Activated T-helper 17 cell treated with anti-CD3 and anti-CD28 coated beads, Interleukin-2, amount 50 U/mL, for 72 hours (primary cell): ENCODE measurements around the gene TLX1. TPM values are rescaled to one million over a fixed set of nuclear protein-coding genes. Genes with fewer than 3 reads are reported as not detected.
"Not testable (repeated sequence)": the region's sequence is repeated elsewhere in the genome, so short reads cannot be mapped to it uniquely, and the experiment has no call there.

ENCODE experiments used
- ATAC-seq: fragments of 150-1000 bp; cut with Tn5 transposase; replicated peaks from 2 replicates; pipeline ENCODE4 v1.10.0; 2021; ENCODE audit warnings: mild to moderate bottlenecking, moderate library complexity
- H3K27ac Mint-ChIP-seq: one replicate; pipeline ENCODE4 v1.8.0; 2022; ENCODE audit warnings: mixed read lengths
- H3K27me3 Mint-ChIP-seq: one replicate; pipeline ENCODE4 v1.8.0; 2022; ENCODE audit warnings: mixed read lengths
- H3K36me3 Mint-ChIP-seq: one replicate; pipeline ENCODE4 v1.8.0; 2022; ENCODE audit warnings: low read depth, mild to moderate bottlenecking, mixed read lengths
- H3K4me1 Mint-ChIP-seq: one replicate; pipeline ENCODE4 v1.8.0; 2022; ENCODE audit warnings: mixed read lengths
- H3K4me3 Mint-ChIP-seq: one replicate; pipeline ENCODE4 v1.8.0; 2022; ENCODE audit warnings: mild to moderate bottlenecking, mixed read lengths
- H3K9me3 Mint-ChIP-seq: one replicate; pipeline ENCODE4 v1.8.0; 2022; ENCODE audit warnings: mixed read lengths
- total RNA-seq, 2 donors: library from RNA; stranded (reverse); gene quantifications; one replicate each; pipeline ENCODE4 v1.2.3, GENCODE V29; 2022

The TLX1 gene
- total RNA-seq, 2 donors from 2014 or later: not detected

- no peak for ATAC-seq
- Mint-ChIP-seq H3K27me3 (peaks cover 57% of the 10 kb centered on the region), H3K4me1 (no peaks in the 10 kb centered on the region), H3K27ac (no peak overlapping the region), H3K9me3 (no peaks in the 10 kb centered on the region), H3K36me3 (no peaks in the 10 kb centered on the region), H3K4me3 (no peak overlapping the region)
These were observed 14.0 kb downstream of the TLX1 start for GRCh38 chr10:101145145-101145544.

DNA sequence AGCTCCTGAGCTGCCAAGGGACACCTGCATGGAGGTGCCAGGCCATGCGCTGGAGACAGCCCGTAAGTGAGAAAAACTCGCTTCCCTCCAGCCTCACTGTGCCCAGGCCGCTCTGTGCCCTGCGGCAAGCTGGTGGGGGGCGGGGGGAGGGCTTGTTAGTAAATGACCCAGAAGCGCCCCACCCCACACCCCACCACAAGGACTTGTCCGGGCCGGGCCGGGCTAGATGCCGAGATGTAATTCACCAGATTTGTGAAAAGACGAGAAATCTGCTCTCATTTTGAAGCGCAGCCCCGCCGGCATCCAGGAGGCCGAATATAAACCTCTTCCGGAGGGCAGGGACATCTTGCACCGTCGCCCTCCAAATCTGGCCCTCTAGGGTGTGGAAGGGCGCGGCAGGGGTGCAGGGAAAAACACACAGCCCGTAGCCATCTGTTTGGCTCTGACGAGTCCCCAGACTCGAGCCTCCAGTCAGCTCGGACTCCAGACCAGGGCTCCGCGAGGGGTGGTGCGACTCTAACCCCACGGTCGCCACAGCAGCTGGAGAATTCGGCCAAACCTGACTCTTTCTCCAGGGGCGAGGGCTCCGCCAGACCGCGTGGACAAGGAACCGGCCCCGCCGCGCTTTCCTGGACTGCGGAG lies 14.8 kb downstream of the TLX1 start:
- Mint-ChIP-seq H3K36me3 (no peaks in the 10 kb centered on the region), H3K4me3 (no peak overlapping the region)
- ATAC-seq: no peak

DNA sequence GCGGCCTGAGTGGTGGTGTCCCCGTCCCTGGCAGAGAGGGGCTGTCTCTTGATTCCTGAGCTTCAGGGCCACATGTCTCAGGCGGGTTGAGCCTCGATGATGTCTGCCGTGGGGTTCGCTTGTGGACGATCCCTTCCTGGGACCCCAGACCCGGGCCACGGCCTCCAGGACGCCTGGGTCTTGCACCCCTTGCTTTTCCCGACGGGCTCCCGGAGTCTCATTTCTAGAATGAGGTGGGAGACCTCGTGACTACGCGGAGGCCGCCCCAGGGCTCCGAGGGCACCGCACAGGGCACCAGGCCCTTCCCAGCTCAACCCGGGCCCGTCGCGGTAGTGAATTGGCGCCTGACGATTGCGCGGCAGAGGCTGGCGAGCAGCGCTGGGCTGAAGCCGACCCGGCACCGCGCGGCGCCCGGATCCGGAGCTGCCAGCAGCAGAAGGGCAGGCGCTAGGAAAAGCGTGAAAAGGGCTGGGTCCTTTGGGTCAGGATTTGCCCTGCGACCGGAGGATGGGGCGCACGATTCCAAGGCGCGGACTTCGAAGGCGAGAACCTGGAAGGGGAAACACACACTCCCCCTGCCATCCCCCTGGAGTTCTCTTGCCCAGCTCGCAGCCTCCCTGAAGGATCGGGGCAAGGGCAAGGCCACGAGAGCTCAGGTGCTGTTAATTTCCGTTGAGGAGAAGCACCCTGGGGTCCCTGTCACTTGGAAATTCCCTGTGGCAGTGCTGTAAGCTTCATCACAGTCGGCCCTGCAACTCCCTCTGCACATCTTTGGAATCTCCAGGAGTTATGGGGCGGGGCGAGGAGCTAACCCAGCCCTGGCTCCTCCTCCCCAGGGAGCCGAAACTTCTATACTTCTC lies 15.5 kb downstream of the TLX1 start:
- no peaks in the 10 kb centered on the region for H3K9me3 Mint-ChIP-seq
- H3K36me3 Mint-ChIP-seq: no peaks in the 10 kb centered on the region
- ATAC-seq: peak; percentile 25
- H3K4me3 Mint-ChIP-seq: no peak overlapping the region
- no peak overlapping the region for H3K27ac Mint-ChIP-seq
- peaks cover 48% of the 10 kb centered on the region for H3K27me3 Mint-ChIP-seq
- no peaks in the 10 kb centered on the region for H3K4me1 Mint-ChIP-seq

More for the DNA sequence above, 14.8 kb downstream of the TLX1 start:
- no peaks in the 10 kb centered on the region for H3K9me3 Mint-ChIP-seq
- peaks cover 52% of the 10 kb centered on the region for H3K27me3 Mint-ChIP-seq
- no peak overlapping the region for H3K27ac Mint-ChIP-seq
- no peaks in the 10 kb centered on the region for H3K4me1 Mint-ChIP-seq

DNA sequence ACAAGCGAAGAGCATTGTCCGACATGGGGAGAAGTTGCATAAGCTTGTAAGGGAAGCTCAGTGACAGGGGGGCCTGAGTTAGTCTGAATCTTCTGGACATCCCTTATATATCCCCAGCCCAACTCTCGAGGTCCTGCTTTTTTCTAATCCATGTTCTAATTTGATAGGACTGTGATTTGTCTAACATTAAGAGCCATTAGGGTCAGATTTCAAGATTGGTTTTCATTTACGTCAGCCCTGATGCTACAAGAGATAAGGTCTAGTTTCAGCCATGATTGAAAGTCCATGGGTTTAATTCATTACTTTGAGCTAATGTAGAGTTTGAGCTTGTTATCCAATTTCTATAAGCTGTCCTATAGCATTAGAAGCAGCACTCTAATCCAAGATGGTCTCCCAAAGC lies 20.3 kb downstream of the TLX1 start:
- Mint-ChIP-seq H3K4me3 (no peak overlapping the region), H3K27me3 (peaks cover 40% of the 10 kb centered on the region), H3K36me3 (no peaks in the 10 kb centered on the region), H3K9me3 (no peaks in the 10 kb centered on the region), H3K27ac (no peak overlapping the region), H3K4me1 (no peaks in the 10 kb centered on the region)
- no peak for ATAC-seq

DNA sequence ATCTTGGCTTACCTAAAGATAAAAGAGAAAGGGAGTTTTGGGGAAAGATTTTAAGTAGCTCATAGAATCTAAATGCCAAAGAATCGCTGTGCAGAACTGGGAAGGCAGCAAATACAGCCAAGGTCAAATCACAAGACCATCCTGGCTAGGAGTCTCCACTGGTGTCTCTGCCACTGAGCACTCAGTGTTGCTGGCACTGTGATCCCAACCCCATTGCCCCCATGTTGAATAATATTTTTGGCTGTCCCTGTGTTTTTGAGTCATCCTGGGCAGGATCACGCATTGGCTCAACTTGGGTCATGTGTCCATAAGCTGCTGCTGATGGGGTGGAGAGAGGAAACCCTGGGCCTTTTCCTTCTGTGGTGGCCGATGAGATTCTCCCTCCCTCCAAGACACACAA lies 21.2 kb downstream of the TLX1 start:
- H3K27ac Mint-ChIP-seq: no peak overlapping the region
- H3K36me3 Mint-ChIP-seq: no peaks in the 10 kb centered on the region
- H3K4me3 Mint-ChIP-seq: no peak overlapping the region
- ATAC-seq: no peak
- no peaks in the 10 kb centered on the region for H3K9me3 Mint-ChIP-seq
- no peaks in the 10 kb centered on the region for H3K4me1 Mint-ChIP-seq
- peaks cover 39% of the 10 kb centered on the region for H3K27me3 Mint-ChIP-seq

GRCh38 chr10:101154506-101154905 lies 23.4 kb downstream of the TLX1 start:
- not testable (repeated sequence) for H3K36me3 Mint-ChIP-seq, H3K4me3 Mint-ChIP-seq, H3K4me1 Mint-ChIP-seq, H3K27ac Mint-ChIP-seq, ATAC-seq, H3K9me3 Mint-ChIP-seq
- peaks cover 23% of the 10 kb centered on the region for H3K27me3 Mint-ChIP-seq

DNA sequence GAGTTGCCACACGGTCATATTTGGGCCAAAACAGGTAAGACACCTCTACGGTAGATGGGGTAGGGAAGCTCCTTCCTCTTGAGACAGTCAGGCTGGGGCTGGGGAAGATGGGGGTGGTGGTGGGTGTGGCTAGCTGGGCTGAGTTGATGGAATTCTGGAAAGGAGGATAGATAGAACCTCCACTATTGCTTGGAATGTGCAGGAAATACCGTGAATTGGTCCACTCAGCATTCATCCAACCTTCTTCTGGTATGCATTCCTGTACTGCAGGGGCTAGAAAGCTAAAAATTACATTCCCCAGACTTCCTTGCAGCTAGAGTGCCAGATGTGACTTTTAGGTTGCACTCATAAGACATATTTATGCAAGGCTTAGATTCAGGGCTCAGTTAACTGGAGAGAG lies 24.8 kb downstream of the TLX1 start:
- ATAC-seq: no peak
- H3K36me3 Mint-ChIP-seq: no peaks in the 10 kb centered on the region
- H3K27ac Mint-ChIP-seq: no peak overlapping the region
- no peaks in the 10 kb centered on the region for H3K9me3 Mint-ChIP-seq
- no peaks in the 10 kb centered on the region for H3K4me1 Mint-ChIP-seq
- H3K27me3 Mint-ChIP-seq: peaks cover 23% of the 10 kb centered on the region
- no peak overlapping the region for H3K4me3 Mint-ChIP-seq

- H3K4me1 Mint-ChIP-seq: no peaks in the 10 kb centered on the region
- H3K36me3 Mint-ChIP-seq: no peaks in the 10 kb centered on the region
- peaks cover 34% of the 10 kb centered on the region for H3K27me3 Mint-ChIP-seq
- H3K4me3 Mint-ChIP-seq: no peak overlapping the region
- no peak for ATAC-seq
- no peaks in the 10 kb centered on the region for H3K9me3 Mint-ChIP-seq
- H3K27ac Mint-ChIP-seq: no peak overlapping the region
These were observed 26.8 kb downstream of the TLX1 start for GRCh38 chr10:101157756-101158458.

- ATAC-seq: peak; percentile 39
- Mint-ChIP-seq H3K4me1 (no peaks in the 10 kb centered on the region), H3K36me3 (no peaks in the 10 kb centered on the region), H3K9me3 (no peaks in the 10 kb centered on the region), H3K27me3 (peaks cover 36% of the 10 kb centered on the region), H3K27ac (no peak overlapping the region), H3K4me3 (no peak overlapping the region)
These were observed 27.5 kb downstream of the TLX1 start for GRCh38 chr10:101158459-101159058.

DNA sequence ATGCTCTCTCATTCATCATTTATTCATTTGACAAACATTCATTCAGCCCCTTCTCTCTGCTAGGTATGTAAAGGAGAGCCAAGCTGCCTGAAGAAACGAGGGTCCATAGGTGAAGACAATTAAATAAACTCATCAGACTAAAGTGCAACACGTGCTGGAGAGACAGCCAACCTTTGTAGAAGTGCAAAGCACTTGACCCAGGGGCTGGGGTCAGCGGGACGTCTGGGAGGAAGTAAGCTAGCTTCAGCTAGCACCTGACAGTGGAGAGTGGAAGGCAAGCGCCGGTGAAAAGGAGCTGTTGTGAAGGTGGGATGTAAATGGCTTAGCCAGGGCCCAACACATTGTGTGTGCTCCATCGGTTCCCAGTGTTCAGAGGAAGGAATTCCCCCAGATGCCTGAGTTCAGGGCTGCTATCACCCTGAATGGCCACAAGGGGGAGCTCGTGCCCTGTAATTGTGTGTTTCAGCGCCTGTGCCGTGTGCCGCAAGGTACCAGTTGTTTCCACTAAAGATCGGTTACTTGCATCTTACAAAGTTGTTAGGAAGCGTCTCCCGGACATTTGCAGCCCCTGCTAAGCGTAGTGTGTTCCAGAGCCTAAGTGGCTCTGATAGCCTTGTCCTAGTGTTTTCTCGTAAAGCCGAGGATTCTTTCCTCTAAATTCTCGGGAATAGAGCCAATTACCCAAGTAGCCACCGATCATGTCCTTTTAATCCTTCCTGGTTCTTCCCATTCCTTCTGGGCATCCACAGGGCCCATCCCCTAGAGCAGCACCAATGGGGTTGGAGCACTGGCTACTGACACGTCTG lies 30.6 kb downstream of the TLX1 start:
- no peak overlapping the region for H3K27ac Mint-ChIP-seq
- H3K4me1 Mint-ChIP-seq: no peaks in the 10 kb centered on the region
- H3K9me3 Mint-ChIP-seq: no peaks in the 10 kb centered on the region
- ATAC-seq: peak; percentile 87
- H3K27me3 Mint-ChIP-seq: peaks cover 44% of the 10 kb centered on the region
- no peak overlapping the region for H3K4me3 Mint-ChIP-seq
- H3K36me3 Mint-ChIP-seq: no peaks in the 10 kb centered on the region

GRCh38 chr10:101162677-101163076 lies 31.6 kb downstream of the TLX1 start:
- Mint-ChIP-seq H3K27me3 (peaks cover 42% of the 10 kb centered on the region), H3K4me3 (no peak overlapping the region), H3K36me3 (no peaks in the 10 kb centered on the region), H3K4me1 (no peaks in the 10 kb centered on the region), H3K9me3 (no peaks in the 10 kb centered on the region), H3K27ac (no peak overlapping the region)
- no peak for ATAC-seq

DNA sequence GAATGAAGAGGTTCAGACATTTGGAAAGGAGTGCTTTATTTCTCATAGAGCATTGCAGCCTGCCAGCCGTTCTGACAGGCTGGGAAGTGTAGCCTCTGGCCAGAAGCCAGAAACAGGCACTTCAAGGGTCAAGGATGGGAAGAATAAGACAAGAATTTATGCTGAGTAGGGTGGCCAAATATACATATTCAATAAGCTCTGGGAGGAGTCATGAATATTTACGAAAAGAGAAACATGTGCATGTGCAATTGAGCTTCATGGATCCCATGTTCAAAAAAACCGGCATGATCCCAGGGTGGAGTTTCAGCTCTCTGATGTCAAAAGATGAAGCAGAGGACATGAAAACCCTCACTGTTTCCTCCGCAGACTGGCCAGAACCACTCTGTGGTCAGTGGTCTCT lies 32.9 kb downstream of the TLX1 start:
- peaks cover 54% of the 10 kb centered on the region for H3K27me3 Mint-ChIP-seq
- no peaks in the 10 kb centered on the region for H3K36me3 Mint-ChIP-seq
- no peak for ATAC-seq
- H3K9me3 Mint-ChIP-seq: no peaks in the 10 kb centered on the region
- no peak overlapping the region for H3K4me3 Mint-ChIP-seq
- H3K27ac Mint-ChIP-seq: no peak overlapping the region
- no peaks in the 10 kb centered on the region for H3K4me1 Mint-ChIP-seq

DNA sequence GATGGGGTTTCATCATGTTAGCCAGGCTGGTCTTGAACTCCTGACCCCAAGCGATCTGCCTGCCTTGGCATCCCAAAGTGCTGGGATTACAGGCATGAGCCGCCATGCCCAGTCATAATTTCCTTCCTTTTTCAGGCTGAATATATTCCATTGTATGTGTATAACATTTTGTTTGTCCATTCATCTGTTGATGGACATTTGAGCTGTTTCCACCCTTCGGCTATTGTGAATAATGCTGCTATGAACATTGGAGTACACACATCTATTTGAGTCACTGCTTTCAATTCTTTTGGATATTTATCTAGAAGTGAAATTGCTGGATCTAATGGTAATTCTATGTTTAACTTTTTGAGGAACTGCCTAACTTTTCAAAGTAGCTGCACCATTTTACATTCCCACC lies 34.6 kb downstream of the TLX1 start:
- Mint-ChIP-seq H3K27me3 (peaks cover 59% of the 10 kb centered on the region), H3K36me3 (no peaks in the 10 kb centered on the region), H3K4me3 (no peak overlapping the region), H3K27ac (no peak overlapping the region), H3K9me3 (no peaks in the 10 kb centered on the region), H3K4me1 (no peaks in the 10 kb centered on the region)
- ATAC-seq: no peak

DNA sequence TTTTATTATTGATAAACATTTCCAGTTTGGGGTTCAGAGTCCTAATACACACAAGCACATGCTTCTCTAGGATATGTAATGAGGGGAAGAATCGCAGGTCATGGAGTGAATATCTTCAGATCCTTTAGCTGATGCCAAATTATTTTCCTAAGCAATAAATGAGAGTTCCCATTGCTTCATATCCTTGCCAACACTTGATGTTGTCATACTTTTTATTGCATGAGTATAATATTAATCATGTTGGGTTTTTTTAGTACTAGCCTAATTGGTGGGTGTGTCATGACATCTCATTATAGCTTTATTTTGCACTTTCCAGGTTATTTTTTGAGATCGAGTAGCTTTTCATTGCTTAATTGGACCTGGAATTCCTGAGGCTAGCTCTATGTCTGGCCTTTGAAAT lies 35.3 kb downstream of the TLX1 start:
- H3K27ac Mint-ChIP-seq: no peak overlapping the region
- no peaks in the 10 kb centered on the region for H3K9me3 Mint-ChIP-seq
- ATAC-seq: no peak
- H3K27me3 Mint-ChIP-seq: peaks cover 55% of the 10 kb centered on the region
- H3K4me3 Mint-ChIP-seq: no peak overlapping the region
- no peaks in the 10 kb centered on the region for H3K36me3 Mint-ChIP-seq
- H3K4me1 Mint-ChIP-seq: no peaks in the 10 kb centered on the region
